Cardiac muscle cell (in vitro differentiated cells and primary cell): ENCODE results near the gene ATP6V1C2. TPM values are rescaled to one million over a fixed set of nuclear protein-coding genes. Genes with fewer than 3 reads are reported as not detected.

Experiments
- DNase-seq, 2 donors: peaks; one replicate each; pipeline versions ENCODE4 v3.0.0 to v3.0.0-alpha.2; 2010 to 2017; ENCODE audit warnings: low read depth in 1 of 2, low spot score in 1 of 2
- H3K27ac ChIP-seq: fragments of 200-600 bp; sonication (generic); 2 replicates; pipeline ENCODE4 v1.5.1; 2016
- H3K27me3 ChIP-seq: fragments of 200-600 bp; sonication (generic); 2 replicates; pipeline ENCODE4 v1.6.0; 2016; ENCODE audit warnings: control low read depth
- H3K36me3 ChIP-seq: fragments of 200-600 bp; sonication (generic); 2 replicates; pipeline ENCODE4 v1.5.1; 2016; ENCODE audit warnings: control low read depth
- H3K4me1 ChIP-seq: fragments of 200-600 bp; sonication (generic); 2 replicates; pipeline ENCODE4 v1.8.1; 2017; ENCODE audit warnings: low read depth, mild to moderate bottlenecking, mixed run types
- H3K4me3 ChIP-seq: fragments of 200-600 bp; sonication (generic); 2 replicates; pipeline ENCODE4 v1.5.1; 2016; ENCODE audit warnings: mild to moderate bottlenecking
- H3K9me3 ChIP-seq: fragments of 200-600 bp; sonication (generic); 2 replicates; pipeline ENCODE4 v1.5.1; 2017; ENCODE audit warnings: low read depth, mild to moderate bottlenecking, control low read depth
- polyA plus RNA-seq: library from polyadenylated mRNA; unstranded; fragments of >200 nt; fragmentation: Nextera tagmentation; extraction: Ambion mirVana; gene quantifications from 2 replicates; pipeline ENCODE4 v1.2.1, GENCODE V29; 2016
- total RNA-seq: library from RNA; depleted of rRNA; stranded (reverse); fragments of >200 nt; gene quantifications from 2 replicates; pipeline ENCODE4 v1.2.3, GENCODE V29; 2016
- TF ChIP-seq, protein P1 (sequence below): IDR thresholded peaks from 2 replicates; pipeline ENCODE4 v1.5.1; 2012; ENCODE audit warnings: low read depth, mild to moderate bottlenecking, low read length

Gene ATP6V1C2
- total and polyA plus RNA-seq, 2 experiments from 2014 or later: 0.06 to 1.1 TPM

DNA sequence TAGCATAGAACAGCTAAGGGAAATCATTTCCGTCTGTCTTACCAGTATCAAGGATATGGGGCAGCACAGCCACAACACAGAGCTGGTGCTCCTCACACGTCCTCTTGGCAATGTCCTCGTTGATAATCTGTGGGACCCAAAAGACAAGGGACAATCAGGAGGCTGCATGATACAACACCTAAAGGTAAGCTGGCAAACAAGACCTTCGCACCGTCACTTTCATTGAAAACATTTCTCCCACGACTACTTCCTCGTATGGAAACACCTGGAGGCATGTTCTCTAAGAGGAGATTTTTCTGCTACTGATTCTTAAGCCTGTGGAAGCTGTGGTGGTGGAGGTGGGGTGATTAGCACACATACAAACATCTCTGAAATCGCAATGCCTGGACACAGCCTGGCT lies 67.4 kb downstream of the ATP6V1C2 start:
- no peak overlapping the region for H3K4me3 ChIP-seq
- H3K27me3 ChIP-seq: no peaks in the 10 kb centered on the region

DNA sequence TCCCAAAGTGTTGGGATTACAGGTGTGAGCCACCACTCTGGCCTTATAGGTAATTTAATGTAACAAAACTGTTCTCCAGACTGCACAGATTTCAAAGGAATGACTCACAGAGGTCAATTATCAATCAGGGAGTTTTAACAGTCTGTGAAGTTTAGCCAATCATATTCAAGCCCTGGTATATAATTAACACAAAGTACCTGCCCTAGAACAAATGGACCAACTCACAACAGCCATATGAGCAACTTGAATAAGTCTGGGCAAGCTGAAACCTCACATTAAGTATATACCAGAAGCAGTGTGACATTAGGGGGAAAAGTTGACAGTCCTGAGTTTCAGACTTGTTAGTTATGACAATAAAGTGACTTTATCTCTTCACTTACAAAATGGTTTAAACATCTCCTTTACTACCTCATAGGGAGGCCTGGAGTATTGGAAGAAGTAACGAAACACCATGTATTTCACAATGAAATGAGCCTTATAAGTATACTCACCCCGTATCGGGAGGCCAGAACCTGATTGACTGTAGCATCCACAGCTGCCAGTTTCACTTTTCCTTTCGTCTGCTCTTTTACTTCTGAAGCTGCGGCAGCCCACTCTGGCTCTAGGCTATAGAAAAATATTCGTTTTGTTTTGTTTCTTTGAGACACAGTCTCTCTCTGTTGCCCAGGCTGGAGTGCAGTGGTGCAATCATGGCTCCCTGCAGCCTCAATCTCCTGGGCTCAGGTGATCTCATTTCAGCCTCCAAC lies 69.0 kb downstream of the ATP6V1C2 start:
- Histone ChIP-seq H3K4me3 (no peak overlapping the region), H3K9me3 (no peaks in the 10 kb centered on the region), H3K27ac (no peak overlapping the region), H3K27me3 (no peaks in the 10 kb centered on the region), H3K36me3 (peaks cover 57% of the 10 kb centered on the region), H3K4me1 (peaks cover 15% of the 10 kb centered on the region)
- TF ChIP-seq, protein P1, sequence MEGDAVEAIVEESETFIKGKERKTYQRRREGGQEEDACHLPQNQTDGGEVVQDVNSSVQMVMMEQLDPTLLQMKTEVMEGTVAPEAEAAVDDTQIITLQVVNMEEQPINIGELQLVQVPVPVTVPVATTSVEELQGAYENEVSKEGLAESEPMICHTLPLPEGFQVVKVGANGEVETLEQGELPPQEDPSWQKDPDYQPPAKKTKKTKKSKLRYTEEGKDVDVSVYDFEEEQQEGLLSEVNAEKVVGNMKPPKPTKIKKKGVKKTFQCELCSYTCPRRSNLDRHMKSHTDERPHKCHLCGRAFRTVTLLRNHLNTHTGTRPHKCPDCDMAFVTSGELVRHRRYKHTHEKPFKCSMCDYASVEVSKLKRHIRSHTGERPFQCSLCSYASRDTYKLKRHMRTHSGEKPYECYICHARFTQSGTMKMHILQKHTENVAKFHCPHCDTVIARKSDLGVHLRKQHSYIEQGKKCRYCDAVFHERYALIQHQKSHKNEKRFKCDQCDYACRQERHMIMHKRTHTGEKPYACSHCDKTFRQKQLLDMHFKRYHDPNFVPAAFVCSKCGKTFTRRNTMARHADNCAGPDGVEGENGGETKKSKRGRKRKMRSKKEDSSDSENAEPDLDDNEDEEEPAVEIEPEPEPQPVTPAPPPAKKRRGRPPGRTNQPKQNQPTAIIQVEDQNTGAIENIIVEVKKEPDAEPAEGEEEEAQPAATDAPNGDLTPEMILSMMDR: no peak
- DNase-seq: no peak

More for the DNA sequence above, 67.4 kb downstream of the ATP6V1C2 start:
- H3K36me3 ChIP-seq: peaks cover 66% of the 10 kb centered on the region
- no peak for DNase-seq
- peaks cover 10% of the 10 kb centered on the region for H3K4me1 ChIP-seq
- no peaks in the 10 kb centered on the region for H3K9me3 ChIP-seq
- TF ChIP-seq, protein P1: no peak
- H3K27ac ChIP-seq: no peak overlapping the region

DNA sequence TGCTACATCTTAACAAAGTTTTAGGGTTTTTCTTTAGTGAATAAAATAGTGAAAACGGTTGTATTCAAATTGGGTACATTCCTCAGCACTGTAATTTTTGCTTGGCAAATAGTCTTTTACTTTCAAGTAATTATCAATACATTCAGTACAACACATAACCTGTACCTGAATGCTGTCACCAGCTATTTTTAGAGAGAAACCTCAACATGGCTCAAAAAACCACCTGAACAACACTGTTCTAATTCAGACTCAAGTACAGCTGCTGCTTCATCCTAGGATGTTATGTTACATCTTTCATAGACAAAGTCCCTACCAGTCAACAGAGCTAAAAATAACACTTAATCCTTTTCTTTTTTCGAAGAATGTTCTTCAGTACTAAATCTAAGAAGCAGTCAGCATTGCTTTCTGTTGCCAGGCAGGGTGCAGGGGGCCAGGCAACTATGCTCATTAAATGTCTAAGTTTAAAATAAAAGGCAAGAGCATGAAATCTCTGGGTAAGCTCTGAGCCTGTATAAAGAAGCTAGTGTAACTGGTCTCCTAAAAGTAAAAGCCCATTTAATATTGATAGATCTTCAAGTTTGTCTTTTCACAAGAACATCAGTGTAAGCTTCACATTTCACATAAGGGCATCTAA lies 70.7 kb downstream of the ATP6V1C2 start:
- Histone ChIP-seq H3K27ac (peak overlapping the region; percentile 24), H3K27me3 (no peaks in the 10 kb centered on the region), H3K9me3 (no peaks in the 10 kb centered on the region), H3K4me3 (no peak overlapping the region), H3K36me3 (peaks cover 47% of the 10 kb centered on the region), H3K4me1 (peaks cover 15% of the 10 kb centered on the region)
- DNase-seq: no peak
- TF ChIP-seq, protein P1: no peak

DNA sequence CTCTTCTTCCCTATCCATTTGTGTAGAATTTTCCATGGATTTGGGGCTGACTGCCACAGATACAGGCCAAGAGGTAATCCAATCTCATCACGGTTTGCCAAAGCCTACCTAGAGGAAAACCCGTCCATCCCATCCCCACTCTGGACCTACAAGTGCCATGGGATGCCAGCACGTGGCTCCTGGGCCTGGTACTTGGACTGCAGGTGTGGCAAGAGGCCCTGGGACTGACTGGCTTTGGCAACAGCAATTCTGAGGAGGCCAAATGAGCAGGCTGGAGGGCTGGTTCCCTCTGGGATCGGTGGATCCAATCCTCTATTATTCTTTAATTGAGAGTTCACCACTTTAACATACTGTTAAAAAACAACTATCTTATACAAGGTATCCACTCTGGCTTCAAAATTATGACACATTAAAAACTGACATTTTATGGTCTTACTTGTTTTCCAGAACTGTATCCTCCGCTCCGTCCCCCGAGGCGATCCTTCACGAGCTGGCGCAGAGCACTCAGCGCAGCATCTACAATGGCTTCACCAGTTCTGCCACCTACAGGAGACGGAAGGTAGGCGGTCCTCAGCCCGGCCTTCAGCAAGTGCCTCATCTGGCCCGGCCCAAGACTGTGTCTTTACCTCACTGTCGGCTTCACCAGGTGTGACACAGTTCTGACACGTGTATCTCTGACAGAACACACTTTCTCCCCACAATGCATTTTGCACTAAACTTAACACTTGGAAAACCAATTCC lies 71.4 kb downstream of the ATP6V1C2 start:
- TF ChIP-seq, protein P1: no peak
- no peaks in the 10 kb centered on the region for H3K9me3 ChIP-seq
- H3K4me1 ChIP-seq: peaks cover 15% of the 10 kb centered on the region
- peaks cover 48% of the 10 kb centered on the region for H3K36me3 ChIP-seq
- H3K27me3 ChIP-seq: no peaks in the 10 kb centered on the region
- peak overlapping the region; percentile 24 for H3K27ac ChIP-seq
- H3K4me3 ChIP-seq: no peak overlapping the region
- DNase-seq: no peak

DNA sequence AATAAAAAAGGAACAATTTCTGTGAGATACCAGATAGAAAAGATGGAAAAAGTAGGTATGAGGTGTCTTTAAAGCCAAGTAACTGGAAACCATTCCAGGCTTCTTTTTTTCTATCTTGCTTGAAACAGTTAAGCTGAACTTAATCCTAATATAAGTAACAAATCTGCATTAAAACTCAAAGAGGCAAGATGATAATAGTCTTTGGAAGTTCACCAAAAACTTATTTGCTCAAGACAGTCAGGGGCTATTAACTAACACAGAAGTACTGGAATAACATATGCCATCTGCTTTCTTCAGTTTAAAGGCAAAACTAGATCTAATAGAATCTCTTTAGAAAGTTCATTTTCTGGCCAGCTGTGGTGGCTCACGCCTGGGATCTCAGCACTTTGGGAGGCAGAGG lies 72.4 kb downstream of the ATP6V1C2 start:
- Histone ChIP-seq H3K4me1 (peaks cover 15% of the 10 kb centered on the region), H3K36me3 (peaks cover 44% of the 10 kb centered on the region), H3K27ac (no peak overlapping the region), H3K9me3 (no peaks in the 10 kb centered on the region), H3K4me3 (no peak overlapping the region), H3K27me3 (no peaks in the 10 kb centered on the region)
- DNase-seq: no peak
- TF ChIP-seq, protein P1: no peak
